ENCODE data around the gene CELSR1.

Gene CELSR1

GRCh38 chr22:46380069-46380468 lies 157.4 kb downstream of the CELSR1 start:
- DNase-seq (ENCODE audit: low read depth, low spot score), result no peak

GRCh38 chr22:46379066-46379930 lies 158.1 kb downstream of the CELSR1 start:
- DNase-seq (ENCODE audit: low read depth, low spot score), result no peak

GRCh38 chr22:46378426-46379065 lies 158.9 kb downstream of the CELSR1 start:
- DNase-seq (ENCODE audit: low read depth, low spot score), result no peak

DNA sequence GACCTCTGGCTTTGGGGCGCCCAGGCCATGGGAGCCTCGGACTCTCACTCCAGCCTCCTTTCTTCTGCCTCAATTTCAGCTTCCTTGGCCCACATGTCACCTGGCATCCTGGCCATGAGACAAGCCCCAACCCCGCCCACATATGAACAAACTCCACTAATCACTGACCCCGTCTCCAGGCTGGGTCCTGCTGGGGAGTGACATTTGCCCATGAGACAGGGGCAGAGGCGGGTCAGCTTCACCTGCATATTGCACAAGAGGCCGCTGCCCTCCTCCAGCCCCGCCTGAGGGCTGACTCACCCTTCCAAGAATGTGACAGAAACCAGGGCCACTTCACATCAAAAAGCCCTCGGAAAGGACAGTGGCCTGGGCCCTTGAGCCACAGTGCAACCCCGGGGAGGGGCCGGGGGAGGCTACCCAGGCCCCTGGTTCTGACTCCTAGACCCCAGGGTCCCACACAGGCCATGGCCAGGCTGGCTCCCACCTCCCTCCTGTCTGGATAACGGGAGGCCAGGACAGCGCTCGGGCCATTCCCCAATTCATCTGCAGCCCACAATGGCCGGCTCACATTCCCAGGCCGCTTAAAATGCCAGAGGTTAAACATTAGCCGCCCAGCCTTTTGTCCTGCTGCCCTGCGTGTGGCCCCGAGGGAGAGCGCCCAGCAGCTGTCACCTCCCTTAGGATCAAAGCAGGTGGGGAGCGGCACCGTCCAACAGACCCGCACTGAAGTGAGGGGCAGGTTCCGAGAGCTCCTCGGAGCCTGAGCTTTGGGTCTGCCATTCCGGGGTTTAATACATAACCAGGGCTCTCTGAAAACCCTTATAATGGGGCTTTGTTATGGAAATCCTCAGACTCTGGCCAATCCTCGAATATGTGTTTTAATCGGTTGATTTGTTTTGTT lies 159.6 kb downstream of the CELSR1 start:
- DNase-seq (ENCODE audit: low read depth, low spot score), result no peak

- no peak for DNase-seq (ENCODE audit: low read depth, low spot score)
Observed at GRCh38 chr22:46376908-46377524, 160.4 kb downstream of the CELSR1 start.

DNA sequence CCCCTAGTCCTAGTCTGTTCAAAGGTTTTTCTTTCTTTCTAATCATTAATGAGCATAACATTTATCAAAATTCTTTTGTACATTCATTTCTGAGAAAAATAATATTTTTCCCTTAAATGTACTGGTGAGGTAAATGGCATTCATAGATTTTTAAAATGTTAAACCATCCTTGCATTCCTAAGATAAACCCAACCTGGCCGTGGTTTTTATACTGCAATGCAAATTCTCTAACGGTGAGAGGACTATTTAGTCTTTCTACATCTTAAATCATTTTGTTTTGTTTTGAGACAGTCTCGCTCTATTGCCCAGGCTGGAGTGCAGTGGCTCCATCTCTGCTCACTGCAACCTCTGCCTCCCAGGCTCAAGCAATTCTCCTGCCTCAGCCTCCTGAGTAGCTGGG lies 161.3 kb downstream of the CELSR1 start:
- DNase-seq (ENCODE audit: low read depth, low spot score), result no peak

DNA sequence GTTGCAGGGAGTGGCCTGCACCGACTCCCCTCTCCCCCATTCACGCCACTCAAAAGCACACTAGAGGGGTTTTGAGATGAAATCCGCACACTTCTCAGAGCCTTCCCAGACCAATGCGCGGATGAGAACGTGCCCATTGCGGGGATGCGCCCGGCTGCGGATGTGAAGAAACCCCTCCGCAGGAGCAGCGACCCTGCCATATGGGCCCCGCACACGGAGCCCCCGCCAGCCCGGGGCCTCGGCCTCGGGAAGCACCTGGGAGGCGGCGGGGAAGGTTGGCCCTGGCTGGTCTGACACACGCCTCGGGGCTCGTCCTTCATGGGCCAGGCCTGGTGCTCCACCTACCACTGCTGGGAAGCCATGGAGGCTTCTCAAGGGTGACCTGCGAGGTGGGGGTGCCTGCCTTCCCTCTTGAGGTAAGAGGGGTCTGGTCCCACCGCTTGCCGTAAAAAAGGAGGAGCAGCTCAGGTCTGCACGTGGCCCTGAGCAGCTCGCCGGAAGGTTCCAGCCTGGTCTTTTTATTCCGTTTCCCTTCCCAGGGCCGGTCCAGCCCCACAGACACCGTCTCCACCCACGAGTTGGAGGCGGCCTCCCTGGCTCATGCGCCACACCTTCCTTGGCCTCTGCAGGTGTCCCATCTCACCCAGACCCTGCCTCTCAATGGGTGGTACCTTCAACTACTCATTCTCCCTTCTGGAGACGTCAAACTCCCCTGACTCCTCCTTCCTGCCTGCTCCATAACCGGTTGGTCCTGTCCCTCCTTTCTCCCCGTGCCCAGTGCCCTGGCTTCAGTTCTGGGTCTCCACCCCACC lies 162.6 kb downstream of the CELSR1 start:
- DNase-seq (ENCODE audit: low read depth, low spot score), result no peak

DNA sequence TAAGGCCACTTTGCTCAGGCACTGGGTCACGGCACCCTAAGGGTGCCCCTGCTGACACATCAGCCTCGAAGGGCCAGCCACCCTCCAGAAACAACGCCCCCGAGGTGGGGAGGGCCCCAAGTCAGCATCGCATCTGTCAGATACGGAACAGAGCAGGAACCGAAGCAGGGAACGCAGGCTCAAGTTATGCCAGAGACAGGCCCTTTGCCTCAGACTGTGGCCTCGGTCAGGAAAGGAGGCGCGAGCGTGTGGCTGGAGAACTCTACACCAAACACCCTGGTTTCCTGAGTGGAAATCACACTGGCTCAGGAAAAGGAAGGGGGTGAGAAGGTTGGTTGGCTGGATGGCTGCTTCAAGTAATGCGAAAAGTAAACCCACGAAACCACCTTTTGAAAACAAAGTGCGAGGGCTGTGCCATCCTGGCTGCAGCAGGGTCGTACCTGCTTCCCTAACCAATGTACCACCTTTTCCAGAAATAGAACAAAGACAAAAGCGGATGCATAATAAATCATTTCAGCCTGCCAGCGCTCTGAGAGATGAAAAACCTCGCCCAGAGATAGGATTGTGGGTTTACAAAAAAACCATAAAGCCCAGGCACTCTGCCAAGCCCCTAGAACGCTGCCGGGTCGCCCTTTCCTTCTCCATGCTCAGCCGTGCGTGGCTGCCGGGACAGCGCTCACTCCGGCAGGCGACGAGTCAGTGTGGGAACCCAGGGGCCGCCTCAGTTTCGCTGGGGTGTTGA lies 163.3 kb downstream of the CELSR1 start:
- DNase-seq (ENCODE audit: low read depth, low spot score), result no peak

GRCh38 chr22:46373159-46373558 lies 164.3 kb downstream of the CELSR1 start:
- DNase-seq (ENCODE audit: low read depth, low spot score), result no peak

- no peak for DNase-seq (ENCODE audit: low read depth, low spot score)
Observed at GRCh38 chr22:46372686-46373085, 164.7 kb downstream of the CELSR1 start.

DNA sequence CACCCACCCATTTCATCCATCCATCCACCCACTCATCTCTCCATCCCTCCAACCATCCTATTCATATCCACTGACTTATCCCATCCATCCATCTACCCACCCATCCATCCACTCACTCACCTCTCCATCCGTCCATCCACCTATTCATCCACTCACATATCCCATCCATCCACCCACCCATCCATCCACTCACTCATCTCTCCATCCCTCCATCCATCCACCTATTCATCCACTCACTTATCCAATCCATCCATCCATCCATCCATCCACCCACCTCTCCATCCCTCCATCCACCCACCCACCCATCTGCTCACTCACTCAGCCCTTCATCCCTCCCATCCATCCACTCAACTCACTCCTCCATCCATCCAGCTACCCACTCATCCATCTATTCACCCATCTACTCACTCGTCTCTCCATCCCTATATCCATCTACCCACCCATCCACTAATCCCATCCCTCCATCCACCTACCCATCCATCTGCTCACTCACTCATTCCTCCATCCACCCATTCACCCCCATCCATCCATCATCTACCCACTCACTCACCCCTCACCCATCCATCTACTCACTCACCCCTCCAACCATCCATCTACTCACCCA lies 165.7 kb downstream of the CELSR1 start:
- no peak for DNase-seq (ENCODE audit: low read depth, low spot score)

- DNase-seq (ENCODE audit: low read depth, low spot score), result no peak
Observed at GRCh38 chr22:46370584-46371291, 166.7 kb downstream of the CELSR1 start.

DNA sequence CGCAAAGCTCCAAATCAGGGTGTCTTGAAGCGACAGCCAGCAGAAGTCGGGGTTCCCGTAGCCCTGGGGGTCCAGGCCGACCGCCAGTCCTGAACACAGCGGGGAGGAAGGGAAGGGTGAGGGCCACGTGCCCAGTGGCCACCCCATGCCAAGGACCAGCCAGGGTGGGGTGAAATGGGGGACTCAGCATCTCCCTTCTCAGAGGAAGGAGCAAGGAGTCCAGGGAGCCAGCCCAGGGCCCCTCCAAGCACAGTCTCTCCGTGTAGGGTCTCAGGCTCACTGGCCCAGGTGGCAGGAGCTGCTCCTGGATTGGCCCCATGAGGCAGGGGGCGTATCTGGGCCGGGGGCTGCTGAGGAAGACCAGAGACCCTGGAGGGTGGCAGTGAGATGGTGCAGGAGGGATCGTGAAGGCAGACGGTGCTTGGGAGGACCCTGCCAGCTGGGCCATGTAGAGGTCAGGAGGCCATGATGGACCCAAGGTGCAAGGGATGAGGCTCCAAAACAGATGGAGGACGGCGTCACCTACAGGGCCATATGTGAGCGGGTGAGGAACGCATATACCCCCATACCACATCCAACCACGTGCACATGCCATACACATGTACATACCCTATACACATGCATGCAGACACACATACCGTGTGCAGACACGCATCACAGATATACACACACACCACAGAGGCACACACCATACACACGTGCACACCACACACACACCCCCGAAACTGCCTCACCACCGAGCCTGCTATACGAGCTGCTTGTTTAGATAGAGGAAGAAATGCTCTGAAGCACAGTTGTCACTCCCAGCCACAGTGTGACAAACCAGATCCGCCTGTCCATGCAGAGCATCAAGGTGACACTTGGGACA lies 167.5 kb downstream of the CELSR1 start:
- no peak for DNase-seq (ENCODE audit: low read depth, low spot score)

DNA sequence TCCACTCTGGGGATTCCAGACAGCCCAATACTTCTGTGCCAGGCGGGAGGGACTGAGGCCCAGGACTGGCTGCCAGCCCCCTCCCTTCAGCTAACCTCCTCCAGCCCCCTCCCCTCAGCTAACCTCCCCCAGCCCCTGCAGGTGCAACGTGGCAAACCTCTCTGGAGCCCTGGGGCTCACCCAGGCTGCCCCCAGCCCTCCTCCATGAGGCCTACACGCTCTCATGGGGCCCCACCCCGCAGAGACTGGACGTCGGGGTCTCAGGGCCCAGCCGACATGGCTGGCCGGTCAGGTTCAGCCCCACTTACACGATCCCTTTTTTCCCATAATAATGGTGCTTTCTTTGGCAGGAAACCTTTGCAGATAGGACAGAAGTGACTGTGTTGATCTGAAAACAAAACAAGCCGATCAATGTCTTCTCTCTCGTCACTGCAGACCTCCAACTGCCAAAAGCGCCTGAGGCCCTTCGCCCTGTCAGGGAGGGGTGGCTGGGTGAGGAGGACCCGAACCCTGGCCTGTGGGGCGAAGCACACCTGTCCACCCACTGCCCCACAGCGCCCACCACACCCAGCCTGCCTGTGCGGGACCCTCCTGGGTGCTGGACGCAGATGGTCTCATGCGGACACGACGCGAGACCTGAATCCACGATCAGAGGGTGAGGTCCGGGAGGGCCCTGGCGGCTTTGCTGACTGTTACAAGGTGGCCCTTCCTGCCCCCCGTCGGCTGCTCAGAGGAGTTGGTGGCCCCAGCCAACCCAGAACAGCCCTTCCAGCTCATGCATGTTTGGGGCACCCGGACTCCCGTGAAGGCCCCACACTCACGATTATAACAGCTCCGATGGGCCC lies 168.3 kb downstream of the CELSR1 start:
- DNase-seq (ENCODE audit: low read depth, low spot score), result no peak

GRCh38 chr22:46368422-46368821 lies 169.0 kb downstream of the CELSR1 start:
- DNase-seq (ENCODE audit: low read depth, low spot score), result no peak

- DNase-seq (ENCODE audit: low read depth, low spot score), result no peak
Observed at GRCh38 chr22:46367707-46368191, 169.7 kb downstream of the CELSR1 start.

All from brain pericyte (primary cell).